Kidney (tissue), 14 donors: ENCODE measurements around the gene RPL28. TPM values are rescaled to one million over a fixed set of nuclear protein-coding genes. Genes with fewer than 3 reads are reported as not detected.

Experiments
- DNase-seq, 5 donors: peaks; one replicate each; pipeline ENCODE4 v3.0.0-alpha.2; 2013 to 2020
- FAIRE-seq: peaks from 2 replicates; lab custom pipeline; 2012; peaks lifted over from hg19 to GRCh38; lab: Jason Lieb, UNC
- H3K27ac ChIP-seq, 2 donors: one replicate each; pipeline ENCODE4 v1.7.0; 2013; ENCODE audit warnings: low read depth in 2 of 2, low read length in 2 of 2, inconsistent platforms in 1 of 2
- H3K27me3 ChIP-seq: one replicate; pipeline ENCODE4 v1.7.1; 2013; ENCODE audit warnings: low read length, inconsistent platforms; ENCODE audit not compliant: control insufficient read depth, insufficient read depth
- H3K36me3 ChIP-seq, 3 donors: one replicate each; pipeline versions ENCODE4 v1.7.0 to v1.7.1; 2013; ENCODE audit warnings: low read length in 3 of 3, control low read depth in 1 of 3, inconsistent platforms in 1 of 3; ENCODE audit not compliant: insufficient read depth in 3 of 3, control insufficient read depth in 2 of 3
- H3K4me1 ChIP-seq, 3 donors: one replicate each; pipeline versions ENCODE4 v1.7.0 to v1.7.1; 2013; ENCODE audit warnings: low read length in 3 of 3, inconsistent platforms in 1 of 3, low read depth in 1 of 3; ENCODE audit not compliant: control insufficient read depth in 2 of 3, insufficient read depth in 2 of 3
- H3K4me3 ChIP-seq, 3 donors: one replicate each; pipeline versions ENCODE4 v1.7.0 to v1.8.1; 2013; ENCODE audit warnings: low read length in 3 of 3, control low read depth in 1 of 3, inconsistent platforms in 1 of 3
- H3K9ac ChIP-seq, 3 donors: one replicate each; pipeline versions ENCODE4 v1.7.0 to v1.7.1; 2013; ENCODE audit warnings: low read length in 3 of 3, control low read depth in 1 of 3, inconsistent platforms in 1 of 3
- H3K9me3 ChIP-seq, 3 donors: one replicate each; pipeline versions ENCODE4 v1.7.0 to v1.7.1; 2013; ENCODE audit warnings: low read length in 3 of 3, control low read depth in 1 of 3, inconsistent platforms in 1 of 3; ENCODE audit not compliant: control insufficient read depth in 2 of 3, insufficient read depth in 1 of 3
- intact Hi-C: fragments of 100-400 bp; cut with DNase I; formaldehyde crosslinking; loops from one replicate; pipeline ENCODE4 v1.11.1; 2022
- polyA plus RNA-seq: library from polyadenylated mRNA; stranded (reverse); fragments of 350-450 nt; fragmentation: Illumina TruSeq; extraction: RNeasy Lipid Tissue Mini Kit (QIAGEN cat#74804); gene quantifications from one replicate; pipeline ENCODE4 v1.2.3, GENCODE V29; 2014; ENCODE audit warnings: low read depth, low replicate concordance; ENCODE audit not compliant: insufficient read depth
- total RNA-seq: library from RNA; stranded (reverse); fragmentation: NEBNext Ultra II Directional; extraction: Animal tissue kit (Norgen Biotek cat#: 25700); gene quantifications from one replicate; pipeline ENCODE4 v1.2.1, GENCODE V29; 2021
- TF ChIP-seq, protein P1 (sequence below): IDR thresholded peaks from 3 replicates; pipeline ENCODE4 v1.5.1; 2012; ENCODE audit warnings: mild to moderate bottlenecking, moderate library complexity, borderline replicate concordance; ENCODE audit not compliant: insufficient read depth; ENCODE audit errors: extremely low read depth
- donor health status: control.
- donor health status: control.
- donor health status: control.
- donor health status: control.
- donor health status: control.
- donor health status: DM: yes; HTN: yes; CAD: no.
- donor health status: Normal renal cell carcinoma (clear cell type).

RPL28 gene
- total and polyA plus RNA-seq, 2 donors from 2014 or later = 1,259 to 1,453 TPM

DNA sequence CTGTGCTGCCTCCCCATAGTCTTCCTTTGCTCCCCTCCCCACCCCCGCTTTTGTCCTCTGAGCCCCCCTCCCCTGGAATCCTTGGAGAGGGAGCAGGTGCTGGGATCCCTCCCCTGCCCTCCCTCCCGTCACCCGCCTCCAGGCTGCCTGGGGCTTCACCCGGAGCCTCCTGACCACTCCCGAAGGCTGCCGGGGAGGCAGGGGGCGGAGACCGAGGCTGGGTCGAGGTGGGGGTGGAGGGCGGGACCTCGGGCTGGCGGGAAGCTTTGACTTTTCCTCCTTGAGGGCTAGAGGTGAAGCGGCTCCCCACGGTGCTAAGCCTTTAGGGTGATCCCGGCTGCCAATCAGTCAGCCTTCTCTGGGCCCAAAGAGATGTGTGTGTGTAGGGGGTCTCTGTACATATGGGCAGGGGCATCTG lies 44.6 kb upstream of the RPL28 start:
- TF ChIP-seq, protein P1, sequence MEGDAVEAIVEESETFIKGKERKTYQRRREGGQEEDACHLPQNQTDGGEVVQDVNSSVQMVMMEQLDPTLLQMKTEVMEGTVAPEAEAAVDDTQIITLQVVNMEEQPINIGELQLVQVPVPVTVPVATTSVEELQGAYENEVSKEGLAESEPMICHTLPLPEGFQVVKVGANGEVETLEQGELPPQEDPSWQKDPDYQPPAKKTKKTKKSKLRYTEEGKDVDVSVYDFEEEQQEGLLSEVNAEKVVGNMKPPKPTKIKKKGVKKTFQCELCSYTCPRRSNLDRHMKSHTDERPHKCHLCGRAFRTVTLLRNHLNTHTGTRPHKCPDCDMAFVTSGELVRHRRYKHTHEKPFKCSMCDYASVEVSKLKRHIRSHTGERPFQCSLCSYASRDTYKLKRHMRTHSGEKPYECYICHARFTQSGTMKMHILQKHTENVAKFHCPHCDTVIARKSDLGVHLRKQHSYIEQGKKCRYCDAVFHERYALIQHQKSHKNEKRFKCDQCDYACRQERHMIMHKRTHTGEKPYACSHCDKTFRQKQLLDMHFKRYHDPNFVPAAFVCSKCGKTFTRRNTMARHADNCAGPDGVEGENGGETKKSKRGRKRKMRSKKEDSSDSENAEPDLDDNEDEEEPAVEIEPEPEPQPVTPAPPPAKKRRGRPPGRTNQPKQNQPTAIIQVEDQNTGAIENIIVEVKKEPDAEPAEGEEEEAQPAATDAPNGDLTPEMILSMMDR = no peak
- no peak for FAIRE-seq
- no peak overlapping the region for H3K27ac ChIP-seq
- peaks cover 0 to 16% (median 0%) of the 10 kb centered on the region in 3 donors for H3K4me1 ChIP-seq
- no peaks in the 10 kb centered on the region for H3K9me3 ChIP-seq
- intact Hi-C loops = no loop called here
- peak; percentile 84 to 91 (median 87) for DNase-seq
- no peaks in the 10 kb centered on the region for H3K27me3 ChIP-seq
- H3K4me3 ChIP-seq = peak overlapping the region in 2 of 3 donors; percentile 44 to 68
- peak overlapping the region in 1 of 3 donors; percentile 87 for H3K9ac ChIP-seq
- H3K36me3 ChIP-seq = no peaks in the 10 kb centered on the region

- no peak overlapping the region for H3K27ac ChIP-seq
- peaks cover 0 to 16% (median 0%) of the 10 kb centered on the region in 3 donors for H3K4me1 ChIP-seq
- H3K36me3 ChIP-seq = no peaks in the 10 kb centered on the region
- TF ChIP-seq, protein P1 = no peak
- peak overlapping the region in 1 of 3 donors; percentile 44 for H3K4me3 ChIP-seq
- H3K9me3 ChIP-seq = no peaks in the 10 kb centered on the region
- H3K27me3 ChIP-seq = no peaks in the 10 kb centered on the region
- no peak overlapping the region for H3K9ac ChIP-seq
- intact Hi-C loops = no loop called here
- DNase-seq (peak in 2 of 5 donors; percentile 75 to 78), FAIRE-seq (no peak)
These were observed 43.9 kb upstream of the RPL28 start for GRCh38 chr19:55341595-55342531.

DNA sequence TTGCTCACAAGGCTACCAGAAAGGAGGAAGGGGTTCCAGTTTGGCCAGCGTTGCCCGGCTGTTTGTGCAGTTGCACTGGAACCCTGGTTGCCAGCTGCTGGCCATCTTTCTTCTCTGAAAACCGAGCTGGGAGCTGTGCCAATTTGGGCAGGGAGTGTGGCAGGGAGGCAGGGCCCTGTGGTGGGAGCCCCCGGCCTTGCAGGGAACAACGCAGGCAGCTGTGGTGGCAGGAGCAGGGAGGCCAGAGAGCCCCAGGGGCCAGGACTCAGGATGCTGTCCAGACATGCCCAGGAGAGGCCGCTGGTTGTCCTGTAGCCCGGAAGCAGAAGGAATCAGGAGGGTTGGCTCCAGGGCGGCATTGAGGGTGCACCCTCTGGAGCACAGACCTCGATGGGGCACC lies 41.3 kb upstream of the RPL28 start:
- H3K9ac ChIP-seq = no peak overlapping the region
- H3K4me3 ChIP-seq = no peak overlapping the region
- no peaks in the 10 kb centered on the region for H3K36me3 ChIP-seq
- H3K27ac ChIP-seq = no peak overlapping the region
- H3K9me3 ChIP-seq = no peaks in the 10 kb centered on the region
- peaks cover 0 to 12% (median 0%) of the 10 kb centered on the region in 3 donors for H3K4me1 ChIP-seq
- H3K27me3 ChIP-seq = no peaks in the 10 kb centered on the region
- TF ChIP-seq, protein P1 = no peak
- FAIRE-seq (no peak), DNase-seq (no peak)
- intact Hi-C loops = no loop called here
